Calu3 (cell line): ENCODE results near the gene TCEA2. TPM values are rescaled to one million over a fixed set of nuclear protein-coding genes. Genes with fewer than 3 reads are reported as not detected.

ENCODE experiments used
- BruUV-seq: library from RNA; stranded (reverse); fragments of 400-500 nt; replicated peaks from 2 replicates; lab custom pipeline; 2021; lab: Mats Ljungman, UMichigan
- CTCF ChIA-PET: fragments of 300-600 bp; sonication (Branson Sonifier 250); formaldehyde crosslinking; loops from one replicate; lab custom pipeline; 2022; ENCODE audit warnings: antibody characterized with exemption; lab: Charles Lee
- DNase-seq: peaks from one replicate; pipeline ENCODE4 v3.0.0; 2022
- H3K27ac Mint-ChIP-seq: one replicate; pipeline ENCODE4 v1.8.0; 2022; ENCODE audit warnings: mixed read lengths; ENCODE audit not compliant: unreplicated experiment
- H3K27me3 Mint-ChIP-seq: one replicate; pipeline ENCODE4 v1.8.0; 2022; ENCODE audit warnings: mixed read lengths; ENCODE audit not compliant: unreplicated experiment
- H3K36me3 Mint-ChIP-seq: one replicate; pipeline ENCODE4 v1.8.0; 2022; ENCODE audit warnings: mild to moderate bottlenecking, moderate library complexity, mixed read lengths; ENCODE audit not compliant: insufficient read depth, unreplicated experiment
- H3K4me1 Mint-ChIP-seq: one replicate; pipeline ENCODE4 v1.8.0; 2022; ENCODE audit warnings: mild to moderate bottlenecking, low read depth, mixed read lengths; ENCODE audit not compliant: unreplicated experiment
- H3K4me3 Mint-ChIP-seq: one replicate; pipeline ENCODE4 v1.8.0; 2022; ENCODE audit warnings: mild to moderate bottlenecking, low read depth, moderate library complexity, mixed read lengths; ENCODE audit not compliant: unreplicated experiment
- H3K9me3 Mint-ChIP-seq: one replicate; pipeline ENCODE4 v1.8.0; 2022; ENCODE audit warnings: low read depth, mixed read lengths; ENCODE audit not compliant: unreplicated experiment
- CTCF ChIP-seq: fragments of 200-600 bp; IDR thresholded peaks from one replicate; pipeline ENCODE4 v1.8.0; 2022; ENCODE audit warnings: antibody characterized with exemption; ENCODE audit not compliant: unreplicated experiment
- intact Hi-C: fragments of 100-400 bp; cut with micrococcal nuclease; formaldehyde crosslinking; loops from one replicate; pipeline ENCODE4 v1.10.0; 2022; ENCODE audit not compliant: unreplicated experiment
- total RNA-seq: library from RNA; stranded (reverse); gene quantifications from 2 replicates; pipeline ENCODE4 v1.2.3, GENCODE V29; 2022

Gene TCEA2
- total RNA-seq, 1 experiment from 2014 or later: 39.9 TPM

DNA sequence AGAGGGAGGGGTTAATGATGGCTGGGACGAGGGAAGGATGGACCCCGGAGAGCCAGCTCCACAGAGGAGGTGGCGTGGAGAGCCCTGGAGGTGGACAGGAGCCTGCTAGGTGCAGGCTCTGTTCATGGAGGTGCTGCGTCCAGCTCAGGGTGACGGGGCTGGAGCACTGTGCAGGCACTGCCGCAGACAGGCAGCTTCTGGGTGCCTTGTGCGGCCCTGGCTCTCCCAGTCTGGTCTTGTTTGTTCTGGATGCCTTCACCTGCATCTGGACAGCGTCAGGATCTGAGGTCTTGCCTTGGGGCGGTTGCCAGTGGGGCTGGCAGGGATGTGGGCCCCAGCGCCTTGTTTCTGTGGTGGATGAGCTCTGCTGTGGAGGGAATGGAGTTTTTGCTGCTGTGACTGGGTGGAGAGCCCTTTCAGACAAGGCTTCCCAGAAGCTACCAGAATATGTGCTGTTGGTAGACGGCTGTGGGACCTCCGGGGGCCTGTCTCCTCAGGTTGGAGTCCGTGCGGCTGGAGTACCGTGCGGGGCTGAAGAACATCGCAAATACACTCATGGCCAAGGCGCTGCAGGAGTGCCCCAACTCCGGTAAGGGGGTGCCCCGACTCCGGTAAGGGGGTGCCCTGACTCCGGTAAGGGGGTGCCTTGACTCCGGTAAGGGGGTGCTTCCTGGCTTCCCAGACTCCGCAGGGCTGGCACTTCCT lies 34.9 kb upstream of the TCEA2 start:
- no peak for DNase-seq
- no peaks in the 10 kb centered on the region for H3K27me3 Mint-ChIP-seq
- H3K36me3 Mint-ChIP-seq: peaks cover 81% of the 10 kb centered on the region
- intact Hi-C loops: no loop called here
- H3K4me3 Mint-ChIP-seq: no peak overlapping the region
- no TSS peak for BruUV-seq
- H3K4me1 Mint-ChIP-seq: no peaks in the 10 kb centered on the region
- TF ChIP-seq CTCF: no peak
- H3K27ac Mint-ChIP-seq: no peak overlapping the region
- H3K9me3 Mint-ChIP-seq: no peaks in the 10 kb centered on the region
- CTCF ChIA-PET: interaction anchor here (0.6 to 2.4 kb wide), 2 partner anchors 11 to 43 kb away, joined by 4 to 10 read pairs; no protein-coding TSS in a partner anchor

GRCh38 chr20:64029293-64030117 lies 33.5 kb upstream of the TCEA2 start:
- CTCF ChIA-PET: interaction anchor here (2.4 kb wide), 1 partner anchor 9 kb away, joined by 10 read pairs; no protein-coding TSS in a partner anchor
- no peaks in the 10 kb centered on the region for H3K9me3 Mint-ChIP-seq
- no peak overlapping the region for H3K27ac Mint-ChIP-seq
- intact Hi-C loops: no loop called here
- H3K27me3 Mint-ChIP-seq: no peaks in the 10 kb centered on the region
- DNase-seq: no peak
- no peaks in the 10 kb centered on the region for H3K4me1 Mint-ChIP-seq
- peaks cover 86% of the 10 kb centered on the region for H3K36me3 Mint-ChIP-seq
- H3K4me3 Mint-ChIP-seq: no peak overlapping the region
- no peak for TF ChIP-seq CTCF
- no TSS peak for BruUV-seq

- no TSS peak for BruUV-seq
- Mint-ChIP-seq H3K27me3 (no peaks in the 10 kb centered on the region), H3K9me3 (no peaks in the 10 kb centered on the region), H3K27ac (no peak overlapping the region), H3K4me3 (no peak overlapping the region), H3K4me1 (no peaks in the 10 kb centered on the region), H3K36me3 (peaks cover 93% of the 10 kb centered on the region)
- no peak for DNase-seq
- TF ChIP-seq CTCF: no peak
- intact Hi-C loops: no loop called here
- CTCF ChIA-PET: interaction anchor here (0.6 kb wide), 1 partner anchor 42 kb away, joined by 3 read pairs; no protein-coding TSS in a partner anchor
Observed at GRCh38 chr20:64030371-64031134, 32.4 kb upstream of the TCEA2 start.

- Mint-ChIP-seq H3K27me3 (no peaks in the 10 kb centered on the region), H3K27ac (no peak overlapping the region), H3K4me1 (no peaks in the 10 kb centered on the region), H3K36me3 (peaks cover 91% of the 10 kb centered on the region), H3K9me3 (no peaks in the 10 kb centered on the region), H3K4me3 (no peak overlapping the region)
- CTCF ChIA-PET: no interaction called here
- no peak for TF ChIP-seq CTCF
- DNase-seq: no peak
- intact Hi-C loops: no loop called here
- no TSS peak for BruUV-seq
Observed at GRCh38 chr20:64031822-64032314, 31.1 kb upstream of the TCEA2 start.
